ENCODE measurements around the gene HOXD11. TPM values are rescaled to one million over a fixed set of nuclear protein-coding genes. Genes with fewer than 3 reads are reported as not detected.

Gene HOXD11
- total and polyA plus RNA-seq, 4 donors, result 0.29 TPM; not detected in 3

DNA sequence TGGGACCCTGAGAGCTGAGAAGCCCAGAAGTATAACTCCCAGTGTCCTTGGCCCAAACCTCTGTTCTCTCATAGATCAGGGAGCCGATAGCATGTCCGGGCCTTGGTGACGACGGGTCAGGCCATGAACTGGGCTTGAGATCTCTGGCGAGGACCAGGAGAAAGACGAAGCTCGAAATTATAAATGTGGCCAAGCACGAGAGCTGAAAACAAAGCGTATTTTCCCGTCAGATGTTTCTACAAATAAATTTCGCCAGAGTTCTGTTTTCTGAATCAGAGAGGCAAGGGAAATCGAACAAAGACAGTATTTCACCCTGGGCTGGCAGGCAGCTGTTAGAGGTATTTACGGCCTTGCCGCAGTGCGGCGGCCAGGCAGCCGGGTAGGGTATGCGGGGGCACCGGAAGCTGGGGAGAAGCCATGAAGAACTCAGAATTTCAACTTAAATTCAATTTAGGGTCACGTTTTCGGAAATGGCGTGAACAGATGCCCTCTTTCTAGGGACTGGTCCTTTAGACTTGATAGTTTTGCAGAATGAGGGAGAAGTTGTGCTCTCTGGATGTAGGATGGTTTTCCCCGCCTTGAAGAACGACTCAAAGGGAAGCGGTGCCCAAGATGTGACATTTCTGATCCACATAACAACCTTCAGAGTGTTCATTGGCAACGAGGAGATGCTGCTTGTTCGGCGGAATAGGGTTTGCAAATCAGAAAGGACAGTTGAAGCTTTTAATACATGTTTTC lies 32.0 kb downstream of the HOXD11 start:
- H3K27ac ChIP-seq (ENCODE audit: low read depth in 1 of 2, low read length in 2 of 2), result peak overlapping the region in 1 of 2 donors; percentile 8
- H3K27me3 ChIP-seq (ENCODE audit: control insufficient read depth in 1 of 2, insufficient read depth in 2 of 2, low read length in 1 of 2), result no peaks in the 10 kb centered on the region
- WGBS, 2 donors, result 65 to 87% methylated on average over 28 of the region's 28 CpGs

GRCh38 chr2:176139661-176140512 lies 32.8 kb downstream of the HOXD11 start:
- Histone ChIP-seq H3K9me3 (ENCODE audit: control insufficient read depth, low read length) (no peaks in the 10 kb centered on the region), H3K4me1 (ENCODE audit: control insufficient read depth in 1 of 2, insufficient read depth in 2 of 2, low read length in 2 of 2) (no peaks in the 10 kb centered on the region), H3K27ac (ENCODE audit: low read depth in 1 of 2, low read length in 2 of 2) (peak overlapping the region in 1 of 2 donors; percentile 8), H3K4me3 (ENCODE audit: low read length in 2 of 2) (peak overlapping the region in 1 of 2 donors; percentile 14), H3K36me3 (ENCODE audit: control insufficient read depth in 1 of 2, insufficient read depth in 2 of 2, low read length in 1 of 2) (no peaks in the 10 kb centered on the region), H3K27me3 (ENCODE audit: control insufficient read depth in 1 of 2, insufficient read depth in 2 of 2, low read length in 1 of 2) (no peaks in the 10 kb centered on the region)
- intact Hi-C loops (cut with DNase I), result loop anchor here (1.0 to 10.0 kb wide), 7 partner anchors 125 to 497 kb away; partner anchors contain the start of gene MTX2 (in 1 of the 2)
- DNase-seq, result peak in 1 of 2 donors; percentile 83
- peak; percentile 49 for ATAC-seq (ENCODE audit: low FRiP score)
- WGBS, 2 donors, result 26 to 39% methylated on average over 41 of the region's 41 CpGs

More for the DNA sequence above, 32.0 kb downstream of the HOXD11 start:
- ATAC-seq (ENCODE audit: low FRiP score) (no peak), DNase-seq (peak in 1 of 2 donors; percentile 82)
- intact Hi-C loops (cut with DNase I), result loop anchor here in 1 of 2 donors (5.0 kb wide), 1 partner anchor 413 kb away; no protein-coding TSS in a partner anchor
- H3K4me3 ChIP-seq (ENCODE audit: low read length in 2 of 2), result no peak overlapping the region
- no peaks in the 10 kb centered on the region for H3K36me3 ChIP-seq (ENCODE audit: control insufficient read depth in 1 of 2, insufficient read depth in 2 of 2, low read length in 1 of 2)
- no peaks in the 10 kb centered on the region for H3K9me3 ChIP-seq (ENCODE audit: control insufficient read depth, low read length)
- H3K4me1 ChIP-seq (ENCODE audit: control insufficient read depth in 1 of 2, insufficient read depth in 2 of 2, low read length in 2 of 2), result no peaks in the 10 kb centered on the region

DNA sequence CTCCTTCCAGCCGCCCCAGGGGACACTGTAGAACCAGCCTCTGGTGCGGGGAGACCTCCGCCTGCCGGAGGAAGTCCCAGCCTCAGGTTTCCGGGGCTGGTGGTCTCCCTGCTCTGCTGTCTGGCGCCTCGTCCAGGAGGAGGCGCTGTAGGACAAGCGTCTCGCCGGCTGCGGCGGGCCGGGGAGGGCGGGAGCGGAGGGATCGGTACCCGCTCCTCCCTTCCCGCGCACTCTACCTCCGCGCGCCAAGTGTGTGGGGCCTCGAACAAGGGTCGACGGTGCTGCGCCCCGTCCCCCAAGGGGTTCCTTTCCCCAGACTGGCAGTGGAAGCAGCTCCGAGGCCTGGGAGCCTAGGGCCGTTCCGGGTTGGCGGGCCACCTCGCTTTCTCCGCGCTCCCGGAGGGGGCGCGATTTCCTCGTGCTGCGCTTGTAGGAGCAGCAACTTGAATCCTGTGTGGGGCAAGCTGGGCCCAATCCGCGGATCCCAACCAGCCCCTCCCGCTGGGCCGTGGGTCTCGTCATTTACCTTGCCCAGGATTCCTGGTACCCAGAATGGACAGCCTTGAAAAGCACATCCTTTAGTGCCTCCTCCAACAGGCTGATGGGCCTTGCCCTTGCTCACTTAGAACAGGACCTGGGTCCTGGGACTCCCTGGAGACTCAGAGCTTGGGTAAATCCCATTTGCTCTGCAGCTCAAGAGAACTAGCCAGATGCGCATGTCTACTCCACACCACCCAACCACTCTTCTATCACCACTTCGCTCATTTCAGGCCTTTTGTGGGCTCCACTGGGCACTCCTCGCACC lies 33.6 kb downstream of the HOXD11 start:
- no peaks in the 10 kb centered on the region for H3K27me3 ChIP-seq (ENCODE audit: control insufficient read depth in 1 of 2, insufficient read depth in 2 of 2, low read length in 1 of 2)
- H3K4me1 ChIP-seq (ENCODE audit: control insufficient read depth in 1 of 2, insufficient read depth in 2 of 2, low read length in 2 of 2), result no peaks in the 10 kb centered on the region
- intact Hi-C loops (cut with DNase I), result loop anchor here (1.0 to 10.0 kb wide), 6 partner anchors 124 to 497 kb away; partner anchors contain the start of gene MTX2 (in 1 of the 2)
- DNase-seq (peak; percentile 81 to 93), ATAC-seq (ENCODE audit: low FRiP score) (peak; percentile 93)
- 8% methylated on average over 41 to 48 of the region's 48 CpGs for WGBS, 2 donors
- no peak overlapping the region for H3K27ac ChIP-seq (ENCODE audit: low read depth in 1 of 2, low read length in 2 of 2)
- peak overlapping the region; percentile 14 to 43 for H3K4me3 ChIP-seq (ENCODE audit: low read length in 2 of 2)
- no peaks in the 10 kb centered on the region for H3K36me3 ChIP-seq (ENCODE audit: control insufficient read depth in 1 of 2, insufficient read depth in 2 of 2, low read length in 1 of 2)
- no peaks in the 10 kb centered on the region for H3K9me3 ChIP-seq (ENCODE audit: control insufficient read depth, low read length)

DNA sequence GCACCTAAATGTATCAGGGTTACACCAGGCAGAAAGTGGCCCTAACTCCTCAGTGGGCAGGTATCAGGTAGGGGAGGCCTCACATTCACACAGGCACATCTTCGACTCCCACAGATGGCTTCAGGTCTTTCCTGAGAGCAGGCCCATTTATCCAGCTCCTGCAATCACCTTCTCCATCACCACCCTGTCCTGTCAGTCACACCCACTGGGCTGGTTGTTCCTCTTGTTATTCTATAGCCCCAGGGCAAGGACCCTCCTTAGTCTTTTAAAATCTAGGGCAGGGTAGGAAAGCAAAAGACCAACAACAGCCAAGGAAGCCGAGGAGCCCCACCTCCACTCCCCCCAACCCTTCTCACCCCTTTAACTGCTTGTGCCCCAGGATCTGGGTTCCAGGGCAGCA lies 35.2 kb downstream of the HOXD11 start:
- no peak for ATAC-seq (ENCODE audit: low FRiP score)
- Histone ChIP-seq H3K27me3 (ENCODE audit: control insufficient read depth in 1 of 2, insufficient read depth in 2 of 2, low read length in 1 of 2) (no peaks in the 10 kb centered on the region), H3K9me3 (ENCODE audit: control insufficient read depth, low read length) (no peaks in the 10 kb centered on the region), H3K4me3 (ENCODE audit: low read length in 2 of 2) (no peak overlapping the region), H3K4me1 (ENCODE audit: control insufficient read depth in 1 of 2, insufficient read depth in 2 of 2, low read length in 2 of 2) (no peaks in the 10 kb centered on the region), H3K36me3 (ENCODE audit: control insufficient read depth in 1 of 2, insufficient read depth in 2 of 2, low read length in 1 of 2) (no peaks in the 10 kb centered on the region), H3K27ac (ENCODE audit: low read depth in 1 of 2, low read length in 2 of 2) (no peak overlapping the region)
- intact Hi-C loops (cut with DNase I), result loop anchor here (5.0 to 10.0 kb wide), 3 partner anchors 123 to 495 kb away; partner anchors contain the start of gene MTX2 (in 1 of the 2)
- 92 to 93% methylated on average over 2 of the region's 2 CpGs for WGBS, 2 donors
- DNase-seq, result no peak

DNA sequence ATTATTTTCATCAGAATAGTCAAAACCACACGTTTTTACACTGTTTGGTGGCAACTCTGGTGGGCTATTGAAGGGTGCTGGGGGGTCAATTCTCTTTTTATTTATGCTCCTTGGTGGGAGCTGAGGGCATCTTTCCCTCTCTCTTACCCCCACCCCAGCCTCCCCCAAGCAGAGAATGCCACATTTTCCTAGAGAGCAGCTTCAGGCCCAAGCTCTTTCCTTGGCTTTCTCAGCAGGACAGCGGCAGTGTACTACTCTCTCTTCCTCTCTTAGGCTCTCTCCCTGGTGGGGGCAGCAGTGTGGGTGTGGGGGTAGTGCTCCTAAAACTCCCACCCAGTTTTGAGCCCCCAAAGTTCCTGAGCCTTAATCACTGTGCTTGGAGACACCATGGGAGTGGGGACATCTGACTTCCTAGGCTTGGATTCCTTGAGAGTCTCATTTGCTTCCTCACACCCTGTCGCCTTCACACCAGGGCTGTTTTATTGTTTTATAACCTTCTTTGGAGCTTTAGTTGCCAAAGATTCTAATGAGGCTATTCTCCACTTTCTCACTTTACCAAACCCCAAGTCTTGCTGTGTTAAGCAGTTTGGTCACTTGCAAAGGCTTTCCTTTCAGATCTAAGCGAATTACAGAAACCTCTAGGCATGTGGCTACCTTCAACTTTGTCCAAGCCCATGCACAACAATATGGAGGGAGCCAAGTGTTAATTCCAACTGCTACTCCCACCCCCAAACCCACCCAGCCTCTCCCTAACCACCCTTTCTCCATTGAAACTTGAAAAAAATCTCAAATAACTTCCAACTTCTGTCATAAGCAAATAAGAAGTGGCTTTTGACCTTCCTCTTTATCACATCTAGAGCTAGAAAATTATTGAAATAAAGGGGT lies 38.2 kb downstream of the HOXD11 start:
- Histone ChIP-seq H3K9me3 (ENCODE audit: control insufficient read depth, low read length) (no peaks in the 10 kb centered on the region), H3K27me3 (ENCODE audit: control insufficient read depth in 1 of 2, insufficient read depth in 2 of 2, low read length in 1 of 2) (no peaks in the 10 kb centered on the region), H3K36me3 (ENCODE audit: control insufficient read depth in 1 of 2, insufficient read depth in 2 of 2, low read length in 1 of 2) (no peaks in the 10 kb centered on the region), H3K4me1 (ENCODE audit: control insufficient read depth in 1 of 2, insufficient read depth in 2 of 2, low read length in 2 of 2) (no peaks in the 10 kb centered on the region), H3K4me3 (ENCODE audit: low read length in 2 of 2) (no peak overlapping the region), H3K27ac (ENCODE audit: low read depth in 1 of 2, low read length in 2 of 2) (no peak overlapping the region)
- peak in 1 of 2 donors; percentile 35 for DNase-seq
- ATAC-seq (ENCODE audit: low FRiP score), result no peak
- intact Hi-C loops (cut with DNase I), result loop anchor here in 1 of 2 donors (10.0 kb wide), 1 partner anchor 119 kb away; the partner anchor contains the start of gene MTX2
- WGBS, 2 donors, result 89 to 93% methylated on average over 4 of the region's 4 CpGs

- H3K27me3 ChIP-seq (ENCODE audit: control insufficient read depth in 1 of 2, insufficient read depth in 2 of 2, low read length in 1 of 2), result no peaks in the 10 kb centered on the region
- ATAC-seq (ENCODE audit: low FRiP score) (no peak), DNase-seq (no peak)
- WGBS, 2 donors, result 69 to 86% methylated on average over 6 of the region's 6 CpGs
- no peaks in the 10 kb centered on the region for H3K9me3 ChIP-seq (ENCODE audit: control insufficient read depth, low read length)
- H3K4me3 ChIP-seq (ENCODE audit: low read length in 2 of 2), result no peak overlapping the region
- no peaks in the 10 kb centered on the region for H3K36me3 ChIP-seq (ENCODE audit: control insufficient read depth in 1 of 2, insufficient read depth in 2 of 2, low read length in 1 of 2)
- H3K4me1 ChIP-seq (ENCODE audit: control insufficient read depth in 1 of 2, insufficient read depth in 2 of 2, low read length in 2 of 2), result no peaks in the 10 kb centered on the region
- no peak overlapping the region for H3K27ac ChIP-seq (ENCODE audit: low read depth in 1 of 2, low read length in 2 of 2)
- intact Hi-C loops (cut with DNase I), result loop anchor here in 1 of 2 donors (10.0 kb wide), 1 partner anchor 119 kb away; the partner anchor contains the start of gene MTX2
Measured at GRCh38 chr2:176146101-176146500, 39.0 kb downstream of the HOXD11 start.

DNA sequence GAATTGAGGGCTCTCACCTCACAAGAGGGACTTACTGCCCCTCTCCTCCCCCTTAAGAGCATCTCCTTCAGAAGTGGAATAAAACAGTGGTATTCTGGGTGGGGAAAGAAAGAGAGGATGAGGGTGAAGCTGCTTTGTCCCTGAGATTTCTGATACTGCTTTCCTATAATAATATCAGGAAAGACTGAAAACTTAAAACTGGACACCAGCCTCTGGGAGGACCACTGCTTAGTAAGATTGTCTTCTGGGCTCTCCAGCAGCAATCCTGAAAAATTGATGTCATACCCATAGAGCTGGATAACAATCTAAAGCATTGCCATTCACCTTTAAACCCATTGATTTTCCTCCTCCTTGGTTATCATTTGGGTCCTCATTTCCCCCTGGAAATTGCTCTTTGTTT lies 39.6 kb downstream of the HOXD11 start:
- no peaks in the 10 kb centered on the region for H3K4me1 ChIP-seq (ENCODE audit: control insufficient read depth in 1 of 2, insufficient read depth in 2 of 2, low read length in 2 of 2)
- no peak for DNase-seq
- H3K9me3 ChIP-seq (ENCODE audit: control insufficient read depth, low read length), result no peaks in the 10 kb centered on the region
- intact Hi-C loops (cut with DNase I), result loop anchor here in 1 of 2 donors (10.0 kb wide), 1 partner anchor 118 kb away; the partner anchor contains the start of gene MTX2
- H3K27ac ChIP-seq (ENCODE audit: low read depth in 1 of 2, low read length in 2 of 2), result no peak overlapping the region
- no peaks in the 10 kb centered on the region for H3K36me3 ChIP-seq (ENCODE audit: control insufficient read depth in 1 of 2, insufficient read depth in 2 of 2, low read length in 1 of 2)
- H3K27me3 ChIP-seq (ENCODE audit: control insufficient read depth in 1 of 2, insufficient read depth in 2 of 2, low read length in 1 of 2), result no peaks in the 10 kb centered on the region
- no peak overlapping the region for H3K4me3 ChIP-seq (ENCODE audit: low read length in 2 of 2)
- no peak for ATAC-seq (ENCODE audit: low FRiP score)

Measured in aorta (tissue), 5 donors.